SK-N-SH treated with all-trans-retinoic acid at 6 μM for 48 hours (cell line): Measurements from ENCODE around the gene TIMM17B.

Experiments used
- ARNTL ChIP-seq: fragments of 450-650 bp; formaldehyde crosslinking; IDR thresholded peaks from 2 replicates; pipeline ENCODE4 v1.5.0; 2020; ENCODE audit warnings: low read depth, mild to moderate bottlenecking, moderate library complexity, borderline replicate concordance
- CSDC2 ChIP-seq: fragments of 250-450 bp; sonication (Bioruptor Pico); IDR thresholded peaks from 2 replicates; pipeline ENCODE4 v1.5.0; 2020; ENCODE audit warnings: mild to moderate bottlenecking, moderate library complexity
- CSRNP3 ChIP-seq: fragments of 250-450 bp; sonication (Bioruptor Pico); IDR thresholded peaks from 2 replicates; pipeline ENCODE4 v1.5.1; 2021; ENCODE audit warnings: mild to moderate bottlenecking, moderate library complexity
- ISL1 ChIP-seq: fragments of 250-450 bp; sonication (Bioruptor Pico); IDR thresholded peaks from 2 replicates; pipeline ENCODE4 v2.1.2; 2022; ENCODE audit warnings: mild to moderate bottlenecking, moderate library complexity
- OSR1 ChIP-seq: fragments of 250-450 bp; sonication (Bioruptor Pico); IDR thresholded peaks from 2 replicates; pipeline ENCODE4 v1.8.0; 2022; ENCODE audit warnings: moderate library complexity, mild to moderate bottlenecking, inconsistent platforms
- PPARA ChIP-seq: fragments of 250-450 bp; sonication (Bioruptor Pico); IDR thresholded peaks from 2 replicates; pipeline ENCODE4 v1.5.0; 2020; ENCODE audit warnings: mild to moderate bottlenecking, borderline replicate concordance
- RARB ChIP-seq: fragments of 250-450 bp; sonication (Bioruptor Pico); IDR thresholded peaks from 2 replicates; pipeline ENCODE4 v1.8.0; 2021; ENCODE audit warnings: mild to moderate bottlenecking, moderate library complexity
- TCF4 ChIP-seq: fragments of 250-450 bp; sonication (Bioruptor Pico); IDR thresholded peaks from 2 replicates; pipeline ENCODE4 v1.8.0; 2021; ENCODE audit warnings: mild to moderate bottlenecking, moderate library complexity, borderline replicate concordance
- ZNF565 ChIP-seq: fragments of 450-650 bp; formaldehyde crosslinking; conservative IDR thresholded peaks from 2 replicates; pipeline ENCODE4 v1.5.0; 2020; ENCODE audit warnings: low read depth, mild to moderate bottlenecking, moderate library complexity
- ZNF70 ChIP-seq: fragments of 450-650 bp; formaldehyde crosslinking; IDR thresholded peaks from 2 replicates; pipeline ENCODE4 v1.5.0; 2020; ENCODE audit warnings: mild to moderate bottlenecking, moderate library complexity
- TF ChIP-seq, protein P1 (sequence below): fragments of 250-450 bp; sonication (Bioruptor Pico); IDR thresholded peaks from 2 replicates; pipeline ENCODE4 v1.5.0; 2020; ENCODE audit warnings: mild to moderate bottlenecking, moderate library complexity
- TF ChIP-seq, protein P2 (sequence below): fragments of 250-450 bp; sonication (Bioruptor Pico); IDR thresholded peaks from 2 replicates; pipeline ENCODE4 v1.8.0; 2020; ENCODE audit warnings: mild to moderate bottlenecking, moderate library complexity, borderline replicate concordance

GRCh38 chrX:48919947-48920717 is 22.6 kb upstream of the TIMM17B start:
- TF ChIP-seq, protein P1, sequence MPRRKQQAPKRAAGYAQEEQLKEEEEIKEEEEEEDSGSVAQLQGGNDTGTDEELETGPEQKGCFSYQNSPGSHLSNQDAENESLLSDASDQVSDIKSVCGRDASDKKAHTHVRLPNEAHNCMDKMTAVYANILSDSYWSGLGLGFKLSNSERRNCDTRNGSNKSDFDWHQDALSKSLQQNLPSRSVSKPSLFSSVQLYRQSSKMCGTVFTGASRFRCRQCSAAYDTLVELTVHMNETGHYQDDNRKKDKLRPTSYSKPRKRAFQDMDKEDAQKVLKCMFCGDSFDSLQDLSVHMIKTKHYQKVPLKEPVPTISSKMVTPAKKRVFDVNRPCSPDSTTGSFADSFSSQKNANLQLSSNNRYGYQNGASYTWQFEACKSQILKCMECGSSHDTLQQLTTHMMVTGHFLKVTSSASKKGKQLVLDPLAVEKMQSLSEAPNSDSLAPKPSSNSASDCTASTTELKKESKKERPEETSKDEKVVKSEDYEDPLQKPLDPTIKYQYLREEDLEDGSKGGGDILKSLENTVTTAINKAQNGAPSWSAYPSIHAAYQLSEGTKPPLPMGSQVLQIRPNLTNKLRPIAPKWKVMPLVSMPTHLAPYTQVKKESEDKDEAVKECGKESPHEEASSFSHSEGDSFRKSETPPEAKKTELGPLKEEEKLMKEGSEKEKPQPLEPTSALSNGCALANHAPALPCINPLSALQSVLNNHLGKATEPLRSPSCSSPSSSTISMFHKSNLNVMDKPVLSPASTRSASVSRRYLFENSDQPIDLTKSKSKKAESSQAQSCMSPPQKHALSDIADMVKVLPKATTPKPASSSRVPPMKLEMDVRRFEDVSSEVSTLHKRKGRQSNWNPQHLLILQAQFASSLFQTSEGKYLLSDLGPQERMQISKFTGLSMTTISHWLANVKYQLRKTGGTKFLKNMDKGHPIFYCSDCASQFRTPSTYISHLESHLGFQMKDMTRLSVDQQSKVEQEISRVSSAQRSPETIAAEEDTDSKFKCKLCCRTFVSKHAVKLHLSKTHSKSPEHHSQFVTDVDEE (CRISPR knock-in tag) = no peak
- TF ChIP-seq RARB (CRISPR knock-in tag) = no peak
- TF ChIP-seq OSR1 (CRISPR knock-in tag) = no peak
- no peak for TF ChIP-seq ISL1
- no peak for TF ChIP-seq ARNTL (CRISPR knock-in tag)
- no peak for TF ChIP-seq ZNF70 (CRISPR knock-in tag)
- TF ChIP-seq CSDC2 = no peak
- no peak for TF ChIP-seq ZNF565 (CRISPR knock-in tag)
- no peak for TF ChIP-seq PPARA
- TF ChIP-seq, protein P2, sequence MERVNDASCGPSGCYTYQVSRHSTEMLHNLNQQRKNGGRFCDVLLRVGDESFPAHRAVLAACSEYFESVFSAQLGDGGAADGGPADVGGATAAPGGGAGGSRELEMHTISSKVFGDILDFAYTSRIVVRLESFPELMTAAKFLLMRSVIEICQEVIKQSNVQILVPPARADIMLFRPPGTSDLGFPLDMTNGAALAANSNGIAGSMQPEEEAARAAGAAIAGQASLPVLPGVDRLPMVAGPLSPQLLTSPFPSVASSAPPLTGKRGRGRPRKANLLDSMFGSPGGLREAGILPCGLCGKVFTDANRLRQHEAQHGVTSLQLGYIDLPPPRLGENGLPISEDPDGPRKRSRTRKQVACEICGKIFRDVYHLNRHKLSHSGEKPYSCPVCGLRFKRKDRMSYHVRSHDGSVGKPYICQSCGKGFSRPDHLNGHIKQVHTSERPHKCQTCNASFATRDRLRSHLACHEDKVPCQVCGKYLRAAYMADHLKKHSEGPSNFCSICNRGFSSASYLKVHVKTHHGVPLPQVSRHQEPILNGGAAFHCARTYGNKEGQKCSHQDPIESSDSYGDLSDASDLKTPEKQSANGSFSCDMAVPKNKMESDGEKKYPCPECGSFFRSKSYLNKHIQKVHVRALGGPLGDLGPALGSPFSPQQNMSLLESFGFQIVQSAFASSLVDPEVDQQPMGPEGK (CRISPR knock-in tag) = no peak
- TF ChIP-seq CSRNP3 (CRISPR knock-in tag) = no peak
- no peak for TF ChIP-seq TCF4 (CRISPR knock-in tag)
